Kidney tubule cell (primary cell): ENCODE measurements around the gene MBP.
A peak's percentile ranks its signal among the peaks of the same experiment; 100 is the strongest.
"Not testable (repeated sequence)": the region's sequence is repeated elsewhere in the genome, so short reads cannot be mapped to it uniquely, and the experiment has no call there.

Experiments used
- DNase-seq: peaks from one replicate; pipeline ENCODE4 v3.0.0-alpha.2; 2018; ENCODE audit warnings: low spot score

Gene MBP

GRCh38 chr18:77004555-77005380, 127.8 kb downstream of the MBP start:
- DNase-seq: no peak

GRCh38 chr18:77003316-77003715, 129.3 kb downstream of the MBP start:
- DNase-seq: no peak

- no peak for DNase-seq
Observed at GRCh38 chr18:77002496-77002895, 130.1 kb downstream of the MBP start.

- no peak for DNase-seq
Observed at GRCh38 chr18:77001979-77002378, 130.6 kb downstream of the MBP start.

GRCh38 chr18:77001041-77001440, 131.5 kb downstream of the MBP start:
- no peak for DNase-seq

- peak; percentile 41 for DNase-seq
Observed at GRCh38 chr18:77000527-77000926, 132.1 kb downstream of the MBP start.

GRCh38 chr18:76999077-76999476, 133.5 kb downstream of the MBP start:
- DNase-seq: no peak

- no peak for DNase-seq
Observed at GRCh38 chr18:76997951-76998808, 134.4 kb downstream of the MBP start.

GRCh38 chr18:76996429-76996828, 136.2 kb downstream of the MBP start:
- DNase-seq: no peak

GRCh38 chr18:76995896-76996295, 136.7 kb downstream of the MBP start:
- DNase-seq: no peak

- peak; percentile 62 for DNase-seq
Observed at GRCh38 chr18:76994086-76994654, 138.4 kb downstream of the MBP start.

GRCh38 chr18:76993573-76993972, 139.0 kb downstream of the MBP start:
- no peak for DNase-seq

- no peak for DNase-seq
Observed at GRCh38 chr18:76993085-76993382, 139.5 kb downstream of the MBP start.

- DNase-seq: no peak
Observed at GRCh38 chr18:76992226-76993084, 140.1 kb downstream of the MBP start.

- no peak for DNase-seq
Observed at GRCh38 chr18:76991021-76991688, 141.4 kb downstream of the MBP start.

GRCh38 chr18:76990343-76991020, 142.1 kb downstream of the MBP start:
- DNase-seq: not testable (repeated sequence)

- no peak for DNase-seq
Observed at GRCh38 chr18:76989647-76990190, 142.9 kb downstream of the MBP start.

- DNase-seq: no peak
Observed at GRCh38 chr18:76988827-76989646, 143.5 kb downstream of the MBP start.

GRCh38 chr18:76988031-76988826, 144.4 kb downstream of the MBP start:
- peak; percentile 17 for DNase-seq
